ENCODE measurements around the gene SLC30A4. TPM values are rescaled to one million over a fixed set of nuclear protein-coding genes. Genes with fewer than 3 reads are reported as not detected.

SLC30A4 gene
- total and polyA plus RNA-seq, 2 donors (not counting 1 experiment from before 2014, with no cell fraction given), result 6.7 to 9.1 TPM

DNA sequence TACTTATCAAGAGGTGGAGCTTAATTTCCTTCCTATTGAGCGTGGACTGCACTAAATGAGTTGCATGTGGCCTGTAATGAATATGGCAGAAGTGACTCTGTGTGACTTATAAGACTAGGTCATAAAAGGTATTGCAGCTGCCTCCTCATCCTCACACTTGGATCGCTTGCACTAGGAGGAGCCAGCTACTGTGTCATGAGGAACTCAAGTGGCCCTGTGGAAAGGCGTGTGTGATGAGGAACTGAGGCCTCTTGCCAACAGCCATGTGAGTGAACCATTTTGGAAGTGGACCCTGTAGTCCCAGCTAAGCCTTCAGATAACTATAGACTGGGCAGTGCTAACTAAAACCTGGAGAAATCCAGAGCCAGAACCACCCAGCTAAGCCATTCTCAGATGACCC, 7.1 kb upstream of the SLC30A4 start:
- no peak for ATAC-seq (ENCODE audit: low read depth)
- Histone ChIP-seq H3K4me3 (ENCODE audit: control extremely low read depth in 1 of 5, extremely low read depth in 1 of 5, insufficient read depth in 1 of 5, low read depth in 2 of 5, low read length in 4 of 5) (no peak overlapping the region), H3K9me3 (ENCODE audit: control extremely low read depth in 1 of 3, control insufficient read depth in 2 of 3, insufficient read depth in 1 of 3, low read length in 2 of 3) (no peaks in the 10 kb centered on the region), H4K20me1 (ENCODE audit: control insufficient read depth, insufficient read depth, low read length, poor library complexity, severe bottlenecking) (no peaks in the 10 kb centered on the region), H2AFZ (ENCODE audit: insufficient read depth, low read depth, low read length, poor library complexity, severe bottlenecking) (no peak overlapping the region), H3K36me3 (replicated peaks in 1 of 2; ENCODE audit: control extremely low read depth in 1 of 2, control insufficient read depth in 1 of 2, extremely low read depth in 1 of 2, insufficient read depth in 2 of 2, low read length in 1 of 2) (no peaks in the 10 kb centered on the region), H3K4me2 (replicated peaks; ENCODE audit: low read depth, low read length, poor library complexity, severe bottlenecking) (no peak overlapping the region), H3K79me2 (ENCODE audit: control insufficient read depth, insufficient read depth, low read length) (no peaks in the 10 kb centered on the region), H3K27me3 (replicated peaks in 1 of 4; ENCODE audit: control extremely low read depth in 1 of 4, control insufficient read depth in 3 of 4, insufficient read depth in 4 of 4, low read length in 3 of 4) (no peaks in the 10 kb centered on the region), H3K9ac (ENCODE audit: low read length) (no peak overlapping the region), H3K27ac (ENCODE audit: low read length in 2 of 2) (no peak overlapping the region), H3K4me1 (ENCODE audit: control insufficient read depth in 2 of 2, insufficient read depth in 2 of 2, low read length in 2 of 2) (peaks cover 13 to 15% of the 10 kb centered on the region in 2 donors)
- TF ChIP-seq CTCF (IDR thresholded peaks at IDR 0.05) (no peak), EZH2 (IDR thresholded peaks at IDR 0.05; ENCODE audit: borderline replicate concordance, insufficient read depth, low read depth, low read length, poor library complexity, severe bottlenecking) (no peak)
- Mint-ChIP-seq H3K4me3 (no peak overlapping the region), H3K27ac (no peak overlapping the region), H3K4me1 (peaks cover 15% of the 10 kb centered on the region), H3K9me3 (ENCODE audit: insufficient read depth) (no peaks in the 10 kb centered on the region), H3K27me3 (peaks cover 3% of the 10 kb centered on the region)
- intact Hi-C loops (cut with micrococcal nuclease), result no loop called here
- ChIA-PET POLR2A (no interaction called here), CTCF (interaction anchor here (1.1 to 7.5 kb wide), 2 partner anchors 16 to 83 kb away, joined by 4 to 50 read pairs; no protein-coding TSS in a partner anchor)
- no peak for DNase-seq
- WGBS (ENCODE audit: insufficient coverage), result 100% methylated on average over 2 of the region's 3 CpGs

GRCh38 chr15:45527086-45527485, 4.5 kb upstream of the SLC30A4 start:
- H3K4me1 ChIP-seq (ENCODE audit: control insufficient read depth in 2 of 2, insufficient read depth in 2 of 2, low read length in 2 of 2), result peaks cover 15 to 18% of the 10 kb centered on the region in 2 donors
- H3K27me3 ChIP-seq (replicated peaks in 1 of 4; ENCODE audit: control extremely low read depth in 1 of 4, control insufficient read depth in 3 of 4, insufficient read depth in 4 of 4, low read length in 3 of 4), result no peaks in the 10 kb centered on the region
- no peak for TF ChIP-seq CTCF (IDR thresholded peaks at IDR 0.05)
- no peak for TF ChIP-seq EZH2 (IDR thresholded peaks at IDR 0.05; ENCODE audit: borderline replicate concordance, insufficient read depth, low read depth, low read length, poor library complexity, severe bottlenecking)
- DNase-seq (peak; percentile 44), ATAC-seq (ENCODE audit: low read depth) (no peak)
- 6% methylated on average over 5 of the region's 8 CpGs for WGBS (ENCODE audit: insufficient coverage)
- H3K27me3 Mint-ChIP-seq, result no peaks in the 10 kb centered on the region
- CTCF ChIA-PET, result interaction anchor here (0.8 to 7.5 kb wide), 3 partner anchors 60 to 86 kb away, joined by 3 to 50 read pairs (median 4); partner anchors contain the start of gene BLOC1S6
- peak overlapping the region; percentile 42 for H3K4me2 ChIP-seq (replicated peaks; ENCODE audit: low read depth, low read length, poor library complexity, severe bottlenecking)
- no peaks in the 10 kb centered on the region for H3K79me2 ChIP-seq (ENCODE audit: control insufficient read depth, insufficient read depth, low read length)
- intact Hi-C loops (cut with micrococcal nuclease), result no loop called here
- no peaks in the 10 kb centered on the region for H4K20me1 ChIP-seq (ENCODE audit: control insufficient read depth, insufficient read depth, low read length, poor library complexity, severe bottlenecking)
- H3K9me3 ChIP-seq (ENCODE audit: control extremely low read depth in 1 of 3, control insufficient read depth in 2 of 3, insufficient read depth in 1 of 3, low read length in 2 of 3), result no peaks in the 10 kb centered on the region
- no peaks in the 10 kb centered on the region for H3K9me3 Mint-ChIP-seq (ENCODE audit: insufficient read depth)
- H3K9ac ChIP-seq (ENCODE audit: low read length), result no peak overlapping the region
- peak overlapping the region in 1 of 5 experiments; percentile 10 for H3K4me3 ChIP-seq (ENCODE audit: control extremely low read depth in 1 of 5, extremely low read depth in 1 of 5, insufficient read depth in 1 of 5, low read depth in 2 of 5, low read length in 4 of 5)
- peak overlapping the region; percentile 45 for H2AFZ ChIP-seq (ENCODE audit: insufficient read depth, low read depth, low read length, poor library complexity, severe bottlenecking)
- peak overlapping the region; percentile 17 for H3K4me3 Mint-ChIP-seq
- H3K27ac Mint-ChIP-seq, result peak overlapping the region; percentile 75
- H3K36me3 ChIP-seq (replicated peaks in 1 of 2; ENCODE audit: control extremely low read depth in 1 of 2, control insufficient read depth in 1 of 2, extremely low read depth in 1 of 2, insufficient read depth in 2 of 2, low read length in 1 of 2), result no peaks in the 10 kb centered on the region
- peaks cover 26% of the 10 kb centered on the region for H3K4me1 Mint-ChIP-seq
- POLR2A ChIA-PET, result no interaction called here
- peak overlapping the region in 1 of 2 donors; percentile 30 for H3K27ac ChIP-seq (ENCODE audit: low read length in 2 of 2)

Measured in B cell (primary cell).